Heart left ventricle (tissue), 13 donors: Measurements from ENCODE around the gene TMEM229B.
"Not testable (repeated sequence)": the region's sequence is repeated elsewhere in the genome, so short reads cannot be mapped to it uniquely, and the experiment has no call there.

Source experiments
- CTCF ChIP-seq, 12 donors: fragments of 200-600 bp; sonication (generic) in 4 of 12; IDR thresholded peaks; one replicate each; pipeline versions ENCODE4 v1.5.0 to v1.8.0; 2018 to 2022; ENCODE audit warnings: antibody characterized with exemption in 12 of 12, mild to moderate bottlenecking in 5 of 12
- POLR2A ChIP-seq, 2 donors: fragments of 450-650 bp; IDR thresholded peaks; one replicate each; pipeline ENCODE4 v1.6.1; 2017; ENCODE audit warnings: antibody characterized with exemption in 2 of 2, mild to moderate bottlenecking in 2 of 2, moderate library complexity in 2 of 2
- donor health status: ischemic (EF 13 %, LVEDD 7.1; RV severe dilation, severe dysfunction).
- donor health status: DM: no; HTN: yes; CAD: no.
- donor health status: DM: no; HTN: no; CAD: no.
- donor health status: ischemic (EF 25% LVEDD 6.9; RV normal size, moderate dysfunction).
- donor health status: ischemic (EF 25% LVEDD 5.7; RV mildly dilated, moderate dysfunction).
- donor health status: ischemic (EF 35%, LVEDD 5.7; RV mildly dilated, moderate dysfunction).
- donor health status: nonischemic (EF 11% LVEDD 7.7; RV severe dilation, severe dysfunction).
- donor health status: DM: yes; HTN: yes; CAD: no.
- donor health status: PGD.
- donor health status: ischemic (EF 29% LVEDD 5.4; RV normal size, mild dysfunction).
- donor health status: nonischemic (EF 23%, LVEDD 6.1; RV moderate dilation, normal function).

- not testable (repeated sequence) for TF ChIP-seq CTCF, POLR2A (IDR thresholded peaks at IDR 0.05)
Observed at GRCh38 chr14:67451667-67452066, 36.9 kb downstream of the TMEM229B start.
